WI38 (cell line): ENCODE data around the gene SAPCD2.

Experiments
- H3K4me3 ChIP-seq: 2 replicates; pipeline ENCODE4 v1.5.1; 2011; ENCODE audit warnings: low read depth, mild to moderate bottlenecking, control low read depth, low read length
- CTCF ChIP-seq: IDR thresholded peaks from 2 replicates; pipeline ENCODE4 v1.5.1; 2012; ENCODE audit warnings: low read depth, mild to moderate bottlenecking, control low read depth, low read length

SAPCD2 gene

DNA sequence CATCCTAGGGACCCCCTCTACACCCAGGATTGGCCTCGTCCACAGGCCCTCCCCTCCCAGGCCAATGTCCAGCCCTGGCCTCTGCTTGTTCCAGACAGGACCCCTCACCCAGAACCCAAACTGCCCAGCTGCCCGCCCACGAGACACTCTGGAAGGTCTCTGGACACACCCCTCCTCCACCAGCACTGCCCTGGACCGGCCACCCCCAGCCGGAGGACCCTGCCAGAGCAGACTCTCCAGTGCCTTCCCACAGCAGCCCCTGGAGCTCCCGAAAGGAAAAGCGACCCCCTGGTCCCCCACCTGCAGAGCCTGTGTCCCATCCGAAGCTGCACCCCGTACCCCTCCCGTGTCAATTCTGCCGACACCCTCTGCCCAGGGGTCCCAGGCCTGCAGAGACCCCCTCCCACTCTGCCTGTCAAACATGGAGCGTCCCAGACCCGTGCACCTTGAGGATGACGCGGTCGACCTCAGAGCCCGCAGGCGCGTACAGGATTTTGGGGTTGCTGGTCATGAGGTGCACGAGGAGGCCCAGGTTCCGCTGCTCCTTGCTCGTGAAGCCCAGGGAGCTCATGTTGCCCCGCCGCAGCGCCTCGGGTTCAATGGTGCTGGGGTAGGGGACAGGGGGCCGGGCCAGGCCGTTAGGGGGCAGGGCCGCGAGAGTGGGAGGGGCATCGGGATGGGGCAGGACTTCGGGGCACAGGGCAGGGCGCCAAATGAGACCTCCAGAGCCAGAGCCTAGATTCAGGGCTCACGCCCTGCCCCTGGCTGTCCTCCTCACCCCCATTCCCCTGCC is 50.3 kb downstream of the SAPCD2 start:
- no peak for TF ChIP-seq CTCF
- no peak overlapping the region for H3K4me3 ChIP-seq

GRCh38 chr9:137018761-137019559 is 51.4 kb downstream of the SAPCD2 start:
- TF ChIP-seq CTCF = no peak
- H3K4me3 ChIP-seq = no peak overlapping the region

GRCh38 chr9:137017791-137018497 is 52.4 kb downstream of the SAPCD2 start:
- no peak for TF ChIP-seq CTCF
- no peak overlapping the region for H3K4me3 ChIP-seq

GRCh38 chr9:137017071-137017470 is 53.3 kb downstream of the SAPCD2 start:
- no peak overlapping the region for H3K4me3 ChIP-seq
- TF ChIP-seq CTCF = no peak

GRCh38 chr9:137016436-137016835 is 53.9 kb downstream of the SAPCD2 start:
- no peak overlapping the region for H3K4me3 ChIP-seq
- TF ChIP-seq CTCF = no peak

DNA sequence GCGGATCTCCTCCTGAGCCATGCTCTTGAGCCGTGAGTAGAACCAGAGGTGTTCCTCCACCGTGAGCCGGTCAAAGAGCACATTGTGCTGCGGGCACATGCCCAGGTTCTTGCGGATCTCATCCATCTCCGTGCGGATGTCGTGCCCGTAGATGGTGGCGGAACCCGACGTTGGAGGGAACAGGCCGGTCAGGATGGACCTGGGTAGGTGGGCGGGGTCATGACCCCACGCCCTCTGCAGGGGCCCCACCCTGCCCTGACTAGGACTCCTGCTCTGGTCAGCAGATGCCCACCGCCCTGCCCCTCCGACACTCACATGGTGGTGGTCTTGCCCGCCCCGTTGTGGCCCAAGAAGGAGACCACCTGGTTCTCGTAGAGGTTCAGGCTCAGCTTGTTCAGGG is 54.4 kb downstream of the SAPCD2 start:
- no peak overlapping the region for H3K4me3 ChIP-seq
- no peak for TF ChIP-seq CTCF
